ENCODE results near the gene N4BP3.
"Not testable (repeated sequence)": the region's sequence is repeated elsewhere in the genome, so short reads cannot be mapped to it uniquely, and the experiment has no call there.

N4BP3 gene

DNA sequence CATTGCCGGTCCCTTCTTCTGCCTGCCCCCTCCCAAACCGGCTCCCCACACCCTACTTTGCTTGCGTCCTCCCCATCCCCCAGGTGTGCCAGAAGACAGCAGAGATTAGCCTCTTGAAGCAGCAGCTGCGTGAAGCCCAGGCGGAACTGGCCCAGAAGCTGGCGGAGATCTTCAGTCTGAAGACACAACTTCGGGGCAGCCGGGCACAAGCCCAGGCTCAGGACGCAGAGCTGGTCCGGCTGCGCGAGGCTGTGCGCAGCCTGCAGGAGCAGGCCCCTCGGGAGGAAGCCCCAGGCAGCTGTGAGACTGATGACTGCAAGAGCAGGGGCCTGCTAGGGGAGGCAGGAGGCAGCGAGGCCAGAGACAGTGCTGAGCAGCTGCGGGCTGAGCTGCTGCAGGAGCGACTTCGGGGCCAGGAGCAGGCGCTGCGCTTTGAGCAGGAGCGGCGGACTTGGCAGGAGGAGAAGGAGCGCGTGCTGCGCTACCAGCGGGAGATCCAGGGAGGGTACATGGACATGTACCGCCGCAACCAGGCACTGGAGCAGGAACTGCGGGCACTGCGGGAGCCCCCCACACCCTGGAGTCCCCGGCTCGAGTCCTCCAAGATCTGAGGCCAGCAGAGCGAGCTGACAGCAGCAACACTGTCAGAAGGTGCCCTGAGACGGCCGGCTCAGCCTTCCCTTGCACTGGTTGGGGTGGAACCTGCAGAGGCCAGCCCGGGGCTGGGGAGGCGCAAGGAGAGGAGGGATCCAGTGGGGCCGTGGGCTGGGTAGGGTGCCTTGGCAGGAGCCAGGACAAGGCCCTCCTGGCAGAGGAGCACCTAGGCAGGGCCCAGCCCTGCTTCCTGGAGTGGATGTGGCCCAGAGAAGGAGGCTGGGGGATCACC lies 8.3 kb downstream of the N4BP3 start:
- DNase-seq (ENCODE audit: low read depth in 3 of 3), result no peak

DNA sequence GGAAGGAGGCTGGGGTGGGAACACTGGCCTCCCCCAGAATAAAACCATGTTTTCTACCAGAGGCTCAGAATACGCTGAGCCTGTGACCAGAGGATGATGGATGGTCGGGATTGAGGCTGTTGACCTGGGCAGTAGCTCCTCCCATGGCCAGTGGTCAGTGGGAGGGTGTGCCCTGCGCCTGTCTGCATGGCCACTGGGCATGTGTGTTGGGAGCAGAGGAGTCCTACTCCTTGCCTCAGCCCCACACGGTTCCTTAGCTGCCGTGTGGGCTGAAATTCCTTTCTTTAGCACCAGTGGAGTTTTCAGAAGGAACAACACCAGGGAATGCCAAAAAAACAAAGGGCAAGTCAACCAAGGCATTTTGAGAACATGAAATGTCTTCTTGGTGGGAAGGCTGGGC lies 9.0 kb downstream of the N4BP3 start:
- no peak for DNase-seq (ENCODE audit: low read depth in 3 of 3)

DNA sequence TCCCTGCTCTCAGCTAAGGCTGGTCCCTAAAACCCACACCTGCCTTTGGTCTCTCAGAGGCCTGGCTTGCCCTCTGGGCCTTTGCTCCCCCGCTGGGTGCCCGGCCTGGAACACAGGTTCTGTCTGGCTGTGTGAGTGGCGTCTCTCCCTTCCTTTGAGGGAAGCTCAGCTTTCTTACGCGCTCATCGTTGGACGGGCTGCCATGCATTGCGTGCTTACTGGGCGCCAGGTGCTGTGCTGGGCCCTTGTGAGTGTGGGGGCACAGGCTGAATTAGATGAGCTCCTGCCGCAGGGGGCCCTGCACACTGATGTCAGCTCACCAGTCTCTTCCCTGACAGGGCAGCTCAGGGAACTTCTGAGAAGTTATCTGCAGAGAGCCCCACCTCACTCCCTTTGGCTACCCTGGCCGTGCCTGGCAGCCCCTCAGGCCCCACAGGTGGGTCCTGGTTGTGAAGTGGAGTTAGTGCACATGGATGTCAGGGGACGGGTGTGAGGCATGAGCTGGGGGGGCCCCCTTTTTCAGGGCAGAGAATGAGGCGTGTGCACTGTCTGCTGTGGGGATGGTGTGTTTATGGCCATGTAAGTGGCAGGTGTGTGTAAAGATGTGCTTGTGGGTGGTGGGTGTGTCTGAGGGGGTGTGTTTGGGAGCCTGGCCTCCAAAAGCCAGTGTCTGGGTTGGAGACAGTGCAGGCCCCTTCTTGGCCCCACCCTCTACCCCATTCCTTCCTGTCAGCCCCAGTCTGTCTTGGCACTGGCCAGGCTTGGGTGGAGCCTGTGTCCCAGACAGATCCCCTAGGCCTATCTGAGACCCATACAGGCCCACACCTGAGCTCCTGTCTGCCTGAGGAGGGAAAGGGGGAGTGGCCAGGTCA lies 10.0 kb downstream of the N4BP3 start:
- DNase-seq (ENCODE audit: low read depth in 3 of 3), result no peak

DNA sequence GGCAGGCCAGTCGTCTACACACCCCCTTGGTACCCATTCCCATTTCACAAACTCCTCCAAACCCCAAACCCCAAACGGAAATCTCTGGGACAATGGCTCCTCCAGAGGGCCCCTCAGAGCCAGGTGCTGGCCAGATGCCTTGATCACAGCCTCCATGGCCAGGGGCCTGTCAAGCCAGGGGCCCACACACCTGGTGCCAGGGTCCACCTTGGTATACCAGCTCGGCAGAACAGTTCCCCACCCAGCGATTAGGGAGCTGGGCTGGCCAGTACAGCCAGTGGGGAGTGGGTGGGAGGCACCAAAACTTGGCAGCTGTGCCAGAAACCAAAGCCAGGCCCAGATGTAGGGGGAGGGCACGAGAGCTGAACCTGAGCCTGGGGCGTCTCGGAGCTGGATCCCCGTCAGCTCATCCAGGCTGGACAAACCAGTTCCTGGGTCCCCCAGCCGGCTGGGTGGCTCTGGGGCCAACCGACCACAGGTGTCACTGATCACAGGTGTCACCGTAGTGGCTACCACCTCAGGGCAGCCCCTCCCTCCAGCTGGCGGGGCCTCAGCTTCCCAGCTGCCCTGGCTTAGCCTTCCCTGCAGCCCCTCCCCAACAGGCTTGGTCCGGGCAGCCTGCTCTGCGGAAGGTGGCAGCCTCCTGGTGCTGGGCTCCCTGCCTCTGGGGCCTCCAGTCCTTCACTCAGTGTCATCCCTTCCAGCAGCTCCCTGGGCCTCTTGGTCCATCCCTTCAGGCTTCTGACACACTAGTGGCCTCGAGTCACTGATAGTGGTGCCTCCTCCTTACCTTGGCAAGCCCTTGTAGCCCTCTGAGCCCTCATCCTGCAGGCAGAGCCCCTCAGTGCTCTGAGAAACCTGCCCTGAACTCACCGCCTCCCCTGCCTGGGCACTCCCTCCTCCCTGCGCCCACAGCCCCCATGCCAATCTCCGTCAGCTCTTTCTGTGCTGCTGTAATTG lies 10.9 kb downstream of the N4BP3 start:
- DNase-seq (ENCODE audit: low read depth in 3 of 3), result no peak

- DNase-seq (ENCODE audit: low read depth in 3 of 3), result no peak
These were observed 12.0 kb downstream of the N4BP3 start for GRCh38 chr5:178125253-178125906.

DNA sequence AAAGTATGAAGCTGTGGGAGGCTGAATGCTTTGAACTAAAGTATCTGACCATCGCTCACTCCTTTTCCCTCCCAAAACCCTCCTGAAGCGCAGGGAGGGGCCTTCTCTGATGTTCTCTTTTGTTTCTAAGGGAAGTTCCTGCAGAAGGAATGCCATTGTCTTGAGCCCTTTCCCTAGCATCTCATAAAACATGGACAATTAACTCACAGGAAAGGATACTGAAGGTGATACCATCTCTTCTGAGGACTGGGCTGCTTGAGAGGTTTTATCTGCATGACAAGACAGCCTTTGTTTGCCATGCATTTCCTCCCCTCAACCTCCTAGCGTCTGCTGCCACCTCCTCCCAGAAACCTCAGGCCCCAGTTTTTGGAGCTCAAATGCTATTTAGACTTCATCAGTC lies 13.2 kb downstream of the N4BP3 start:
- no peak for DNase-seq (ENCODE audit: low read depth in 3 of 3)

DNA sequence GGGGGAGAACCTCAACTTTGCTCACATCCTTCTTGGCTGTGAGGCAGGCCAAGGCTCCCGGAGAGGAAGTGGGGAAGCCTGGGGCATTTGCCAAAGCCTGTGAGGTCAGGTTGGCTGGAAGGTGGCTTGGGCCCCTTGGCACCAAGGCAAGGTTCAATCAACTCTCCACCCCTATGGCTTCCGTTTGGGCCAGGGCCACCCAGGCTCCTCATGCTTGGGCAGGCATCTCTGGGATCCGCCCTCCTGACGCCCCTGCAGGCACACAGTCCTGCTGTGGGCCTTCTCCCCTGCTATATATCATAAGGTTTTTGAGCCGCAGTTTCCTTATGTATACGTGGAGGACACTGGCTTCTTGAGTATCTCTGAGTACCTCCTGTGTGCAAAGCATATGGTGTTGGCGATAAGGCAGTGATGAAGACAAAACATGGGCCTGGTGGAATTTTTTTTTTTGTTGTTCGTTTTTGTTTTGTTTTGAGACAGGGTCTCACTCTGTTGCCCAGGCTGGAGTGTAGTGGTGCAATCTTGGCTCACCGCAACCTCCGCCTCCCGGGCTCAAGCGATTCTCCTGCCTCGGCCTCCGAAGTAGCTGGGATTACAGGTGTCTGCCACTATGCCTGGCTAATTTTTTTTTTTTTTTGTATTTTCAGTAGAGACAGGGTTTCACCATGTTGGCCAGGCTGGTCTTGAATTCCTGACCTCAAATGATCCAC lies 14.1 kb downstream of the N4BP3 start:
- DNase-seq (ENCODE audit: low read depth in 3 of 3), result not testable (repeated sequence)

- no peak for DNase-seq (ENCODE audit: low read depth in 3 of 3)
These were observed 16.0 kb downstream of the N4BP3 start for GRCh38 chr5:178129296-178129695.

DNA sequence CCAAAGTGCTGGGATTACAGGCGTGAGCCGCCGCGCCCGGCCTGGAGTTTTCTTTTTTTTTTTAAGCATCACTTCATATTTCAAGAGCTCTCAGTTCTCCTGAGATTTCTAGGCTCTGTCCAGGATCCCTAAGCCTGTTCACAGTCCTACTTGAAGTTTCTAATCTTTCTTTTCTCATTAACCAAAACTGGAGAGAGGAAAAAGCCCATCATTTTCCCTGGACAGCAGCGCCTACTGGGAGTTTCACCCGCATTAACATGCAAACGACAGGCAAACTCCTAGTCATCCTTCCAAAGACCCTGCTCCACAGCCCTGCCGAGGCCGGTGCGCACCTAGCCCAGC lies 16.9 kb downstream of the N4BP3 start:
- not testable (repeated sequence) for DNase-seq (ENCODE audit: low read depth in 3 of 3)

DNA sequence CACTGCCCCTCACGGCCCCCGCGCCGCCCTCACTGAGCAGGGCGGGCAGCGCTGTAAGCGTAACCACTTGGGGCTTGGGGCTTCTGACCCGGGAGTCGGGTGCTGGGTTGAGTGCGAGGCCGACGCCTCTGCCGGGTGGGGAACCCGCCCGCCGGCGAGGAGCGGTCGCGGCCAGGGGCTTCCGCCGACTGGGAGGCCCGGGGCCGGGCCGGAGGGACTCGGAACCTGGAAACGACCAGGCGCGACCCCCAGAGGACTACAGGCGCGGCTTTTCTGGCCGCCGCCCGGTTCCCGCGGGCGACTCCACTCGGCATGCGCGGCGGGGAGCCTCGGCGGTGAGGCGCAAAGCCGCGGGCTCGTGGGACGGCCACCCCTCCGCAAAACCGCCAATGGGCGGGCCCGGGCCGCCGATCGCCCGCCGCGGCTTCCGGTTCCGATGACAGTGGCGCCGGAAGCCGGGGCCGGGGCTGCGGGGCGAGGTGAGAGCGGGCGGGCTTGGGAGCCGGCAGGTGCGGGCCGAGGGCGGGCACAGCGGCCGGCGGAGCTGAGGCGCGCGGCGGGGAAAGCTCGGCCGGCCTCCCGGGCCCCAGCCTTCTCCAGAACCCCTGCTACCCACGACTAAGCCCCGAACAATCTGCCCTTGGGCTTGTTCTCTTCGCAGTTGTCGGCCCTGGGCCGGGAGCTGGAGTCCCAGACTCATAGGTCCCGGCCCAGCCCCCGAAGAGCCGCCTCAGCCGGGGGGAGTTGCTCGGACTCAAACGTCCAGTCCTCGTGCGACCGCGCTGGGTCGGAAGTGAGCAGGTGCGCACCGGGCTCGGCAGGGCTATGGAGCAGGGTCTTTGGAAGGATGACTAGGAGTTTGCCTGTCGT lies 17.5 kb downstream of the N4BP3 start, which contains the start of gene RMND5B:
TSS of gene RMND5B (plus strand) at position 439 of the 870 bp plus-strand sequence. CDS start 7,106 bp downstream, outside the sequence.
- peak; percentile 68 to 75 (median 71) for DNase-seq (ENCODE audit: low read depth in 3 of 3)

- no peak for DNase-seq (ENCODE audit: low read depth in 3 of 3)
These were observed 18.2 kb downstream of the N4BP3 start for GRCh38 chr5:178131446-178131996.

GRCh38 chr5:178136990-178137389 lies 23.7 kb downstream of the N4BP3 start:
- no peak for DNase-seq (ENCODE audit: low read depth in 3 of 3)

- DNase-seq (ENCODE audit: low read depth in 3 of 3), result no peak
These were observed 24.7 kb downstream of the N4BP3 start for GRCh38 chr5:178137991-178138390.

- DNase-seq (ENCODE audit: low read depth in 3 of 3), result no peak
These were observed 28.2 kb downstream of the N4BP3 start for GRCh38 chr5:178141550-178141949.

DNA sequence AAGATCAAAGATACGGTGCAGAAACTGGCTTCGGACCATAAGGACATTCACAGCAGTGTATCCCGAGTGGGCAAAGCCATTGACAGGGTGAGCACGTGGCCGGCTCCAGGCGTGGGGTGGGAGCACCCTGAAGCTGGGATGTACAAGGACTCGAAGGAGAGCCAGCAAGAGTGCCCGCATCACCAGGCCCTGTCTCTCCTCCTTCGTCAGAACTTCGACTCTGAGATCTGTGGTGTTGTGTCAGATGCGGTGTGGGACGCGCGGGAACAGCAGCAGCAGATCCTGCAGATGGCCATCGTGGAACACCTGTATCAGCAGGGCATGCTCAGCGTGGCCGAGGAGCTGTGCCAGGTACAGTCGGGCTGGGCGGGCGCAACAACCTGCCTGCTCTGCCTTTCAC lies 29.3 kb downstream of the N4BP3 start:
- DNase-seq (ENCODE audit: low read depth in 3 of 3), result no peak

- DNase-seq (ENCODE audit: low read depth in 3 of 3), result no peak
These were observed 29.9 kb downstream of the N4BP3 start for GRCh38 chr5:178143246-178143645.

- DNase-seq (ENCODE audit: low read depth in 3 of 3), result no peak
These were observed 30.6 kb downstream of the N4BP3 start for GRCh38 chr5:178143901-178144300.

- DNase-seq (ENCODE audit: low read depth in 3 of 3), result peak; percentile 40 to 61 (median 54)
These were observed 32.9 kb downstream of the N4BP3 start for GRCh38 chr5:178145965-178146820.
